Measurements from ENCODE around the gene FNDC3B. TPM values are rescaled to one million over a fixed set of nuclear protein-coding genes. Genes with fewer than 3 reads are reported as not detected.

Gene FNDC3B
- total and polyA plus RNA-seq, 9 of the 15 experiments (the other 6 are each of a cell fraction or from before 2014, with no cell fraction given): 7.0 to 35.8 (median 16.2) TPM

GRCh38 chr3:172268425-172268824 is 229.0 kb downstream of the FNDC3B start (continued):
- no peak for TF ChIP-seq AFF1 (IDR thresholded peaks at IDR 0.05; ENCODE audit: low read depth in 1 of 2, partially characterized antibody in 2 of 2)
- TF ChIP-seq NR3C1 (CRISPR knock-in tag; IDR thresholded peaks at IDR 0.05): no peak
- no peak for TF ChIP-seq CGGBP1 (CRISPR knock-in tag; IDR thresholded peaks at IDR 0.05)
- TF ChIP-seq GATA2 (CRISPR knock-in tag; IDR thresholded peaks at IDR 0.05): no peak
- no peak for TF ChIP-seq FIP1L1 (IDR thresholded peaks at IDR 0.05; ENCODE audit: low read depth, low read length, poor library complexity, severe bottlenecking)
- TF ChIP-seq HNRNPL (IDR thresholded peaks at IDR 0.05; ENCODE audit: low read depth, low read length): no peak
- no peak for TF ChIP-seq ZC3H11A (IDR thresholded peaks at IDR 0.05; ENCODE audit: low read depth, low read length)

- no peaks in the 10 kb centered on the region for H3K27me3 ChIP-seq (ENCODE audit: control insufficient read depth in 2 of 2, insufficient read depth in 2 of 2, low read length in 2 of 2)
- FAIRE-seq: no peak
- ChIA-PET CTCF (ENCODE audit: low intra/inter-chr PET ratio) (no interaction called here), POLR2A (interaction anchor here (0.6 kb wide), 1 partner anchor 76 kb away, joined by 3 read pairs; no protein-coding TSS in a partner anchor)
- intact Hi-C loops (cut with micrococcal nuclease): no loop called here
- no peak overlapping the region for H3K4me3 ChIP-seq
- H3K9me3 ChIP-seq (replicated peaks; ENCODE audit: control insufficient read depth, insufficient read depth, low read depth, low read length): no peaks in the 10 kb centered on the region
- no peak for ATAC-seq
- H3K9me1 ChIP-seq (ENCODE audit: control insufficient read depth, insufficient read depth, low read length): no peaks in the 10 kb centered on the region
- TF ChIP-seq TSHZ1 (CRISPR knock-in tag; IDR thresholded peaks at IDR 0.05): no peak
- no peak for TF ChIP-seq ZNF696 (CRISPR knock-in tag; conservative IDR thresholded peaks at IDR 0.05)
- TF ChIP-seq ELF1 (tag; IDR thresholded peaks at IDR 0.05): no peak
- H3K27ac ChIP-seq (ENCODE audit: extremely low read depth, low read depth, low read length): no peak overlapping the region
- BruUV-seq (replicated peaks): no TSS peak
- H4K20me1 ChIP-seq (replicated peaks; ENCODE audit: control insufficient read depth, insufficient read depth, low read length): no peaks in the 10 kb centered on the region
- H3K4me2 ChIP-seq (ENCODE audit: insufficient read depth, low read length): no peak overlapping the region
- DNase-seq (ENCODE audit: extremely low read depth in 1 of 4, low spot score in 3 of 4): no peak
- H3K4me1 ChIP-seq (replicated peaks in 1 of 2; ENCODE audit: control insufficient read depth in 2 of 2, insufficient read depth in 2 of 2, low read length in 2 of 2): no peaks in the 10 kb centered on the region
- H3K9ac ChIP-seq (ENCODE audit: insufficient read depth in 1 of 2, low read depth in 2 of 2, low read length in 2 of 2): no peak overlapping the region
- H3K36me3 ChIP-seq (ENCODE audit: control insufficient read depth, insufficient read depth, low read length): peaks cover 36% of the 10 kb centered on the region; the same call in 2 of the 3 replicates
- no peak overlapping the region for H2AFZ ChIP-seq (ENCODE audit: low read depth, low read length)
- in situ Hi-C loops (cut with MboI): no loop called here
- H3K79me2 ChIP-seq (ENCODE audit: control insufficient read depth, insufficient read depth, low read length): no peaks in the 10 kb centered on the region
- WGBS (ENCODE audit: insufficient coverage, low coverage, missing lambda C conversion rate): 72% methylated on average over 2 of the region's 2 CpGs
These were observed 229.5 kb downstream of the FNDC3B start for GRCh38 chr3:172268868-172269267.
